OCI-LY1 (cell line): Measurements from ENCODE around the gene TPSAB1.
"Not testable (repeated sequence)": the region's sequence is repeated elsewhere in the genome, so short reads cannot be mapped to it uniquely, and the experiment has no call there.

ENCODE experiments used
- H2AFZ ChIP-seq: fragments of 200-600 bp; sonication (generic), shearing (Covaris generic); 2 replicates; pipeline ENCODE4 v1.6.0; 2014; ENCODE audit warnings: antibody characterized with exemption, mild to moderate bottlenecking, low read length
- H3F3A ChIP-seq: fragments of 200-600 bp; sonication (generic), shearing (Covaris generic); 2 replicates; pipeline ENCODE4 v1.6.0; 2014; ENCODE audit warnings: mild to moderate bottlenecking, antibody characterized with exemption, low read length, moderate library complexity; ENCODE audit not compliant: insufficient read depth
- H3K27ac ChIP-seq: fragments of 200-600 bp; sonication (generic); 2 replicates; pipeline ENCODE4 v1.5.1; 2014; ENCODE audit warnings: low read length, mixed run types, mild to moderate bottlenecking, low read depth; ENCODE audit not compliant: poor library complexity, severe bottlenecking
- H3K27me3 ChIP-seq: fragments of 200-600 bp; sonication (generic); 2 replicates; pipeline ENCODE4 v1.6.0; 2014; ENCODE audit warnings: antibody characterized with exemption, mild to moderate bottlenecking, low read length, moderate library complexity; ENCODE audit not compliant: insufficient read depth
- H3K36me3 ChIP-seq: fragments of 200-600 bp; sonication (generic); 2 replicates; pipeline ENCODE4 v1.6.1; 2014; ENCODE audit warnings: mild to moderate bottlenecking, antibody characterized with exemption, low read length, moderate library complexity, mixed read lengths; ENCODE audit not compliant: insufficient read depth
- H3K4me1 ChIP-seq: fragments of 200-600 bp; sonication (generic); 2 replicates; pipeline ENCODE4 v1.5.1; 2014; ENCODE audit warnings: mild to moderate bottlenecking, low read length, moderate library complexity; ENCODE audit not compliant: insufficient read depth, severe bottlenecking
- H3K4me2 ChIP-seq: fragments of 200-600 bp; sonication (generic), shearing (Covaris generic); 2 replicates; pipeline ENCODE4 v1.6.1; 2014; ENCODE audit warnings: low read length
- H3K4me3 ChIP-seq: fragments of 200-600 bp; sonication (generic); 2 replicates; pipeline ENCODE4 v1.5.1; 2014; ENCODE audit warnings: low read length, low read depth, mild to moderate bottlenecking, mixed read lengths; ENCODE audit not compliant: poor library complexity, severe bottlenecking
- H3K79me2 ChIP-seq: fragments of 200-600 bp; shearing (Covaris generic); 2 replicates; pipeline ENCODE4 v1.6.1; 2016; ENCODE audit warnings: mixed run types, low read length, mixed read lengths; ENCODE audit not compliant: insufficient read depth
- H3K9ac ChIP-seq: fragments of 200-600 bp; sonication (generic), shearing (Covaris generic); 2 replicates; pipeline ENCODE4 v1.6.1; 2014; ENCODE audit warnings: mild to moderate bottlenecking, low read length, mixed read lengths
- H3K9me2 ChIP-seq: fragments of 200-600 bp; sonication (generic), shearing (Covaris generic); 2 replicates; pipeline ENCODE4 v1.6.1; 2014; ENCODE audit warnings: low read depth, mild to moderate bottlenecking, low read length, mixed read lengths
- H3K9me3 ChIP-seq: fragments of 200-600 bp; shearing (Covaris generic); 2 replicates; pipeline ENCODE4 v1.6.1; 2014; ENCODE audit warnings: low read length, mixed read lengths
- H4K20me1 ChIP-seq: fragments of 200-600 bp; sonication (generic), shearing (Covaris generic); 2 replicates; pipeline ENCODE4 v1.6.0; 2016; ENCODE audit warnings: mild to moderate bottlenecking, low read length; ENCODE audit not compliant: insufficient read depth
- EZH2 ChIP-seq: fragments of 200-600 bp; sonication (generic), shearing (Covaris generic); IDR thresholded peaks from 2 replicates; pipeline ENCODE4 v1.8.0; 2017; ENCODE audit warnings: borderline replicate concordance, mixed run types, mild to moderate bottlenecking, antibody characterized with exemption, low read length, moderate library complexity, mixed read lengths
- TF ChIP-seq, protein P1 (sequence below): fragments of 200-600 bp; sonication (generic), shearing (Covaris generic); IDR thresholded peaks from 2 replicates; pipeline ENCODE4 v1.5.1; 2017; ENCODE audit warnings: mild to moderate bottlenecking, antibody characterized with exemption, low read length, moderate library complexity, mixed read lengths

TPSAB1 gene

DNA sequence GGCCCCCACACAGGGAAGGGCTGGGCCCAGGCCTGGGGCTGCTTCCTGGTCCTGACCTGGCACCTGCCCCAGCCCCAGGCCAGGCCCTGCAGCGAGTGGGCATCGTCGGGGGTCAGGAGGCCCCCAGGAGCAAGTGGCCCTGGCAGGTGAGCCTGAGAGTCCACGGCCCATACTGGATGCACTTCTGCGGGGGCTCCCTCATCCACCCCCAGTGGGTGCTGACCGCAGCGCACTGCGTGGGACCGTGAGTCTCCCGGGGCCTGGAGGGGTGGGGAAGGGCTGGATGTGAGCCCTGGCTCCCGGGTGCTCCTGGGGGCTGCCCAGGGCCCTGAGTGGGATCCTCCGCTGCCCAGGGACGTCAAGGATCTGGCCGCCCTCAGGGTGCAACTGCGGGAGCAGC lies 576 bp downstream of the TPSAB1 start:
- H3K9me3 ChIP-seq, H3K27me3 ChIP-seq, H3K4me2 ChIP-seq, H4K20me1 ChIP-seq, H3K9ac ChIP-seq, H3F3A ChIP-seq, H3K4me1 ChIP-seq, H3K4me3 ChIP-seq, H3K79me2 ChIP-seq, H3K27ac ChIP-seq, H3K9me2 ChIP-seq, H3K36me3 ChIP-seq, H2AFZ ChIP-seq: not testable (repeated sequence)

DNA sequence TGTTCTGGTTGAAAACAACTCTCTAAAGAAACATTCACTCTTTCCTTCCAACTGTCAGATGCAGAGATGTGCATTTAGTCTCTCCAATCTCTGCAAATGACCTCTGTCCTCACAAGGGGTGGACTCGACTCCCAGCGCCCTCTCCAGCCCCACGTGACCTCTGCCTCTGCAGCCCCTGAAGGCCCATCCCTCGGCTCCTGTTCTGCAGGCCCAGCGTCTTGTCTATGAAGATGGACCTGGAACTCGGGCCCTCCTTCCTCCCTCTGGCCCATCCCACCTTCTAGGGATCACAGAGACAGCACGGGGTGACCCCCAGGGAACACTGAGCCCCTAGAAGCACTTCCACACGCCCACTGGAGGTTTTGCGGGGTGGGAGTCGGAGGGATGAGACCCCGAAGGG lies 2.9 kb downstream of the TPSAB1 start:
- H3F3A ChIP-seq, H3K4me1 ChIP-seq, H3K36me3 ChIP-seq, H3K79me2 ChIP-seq, H4K20me1 ChIP-seq, H3K27me3 ChIP-seq, H3K9me2 ChIP-seq, H2AFZ ChIP-seq, H3K4me2 ChIP-seq, H3K27ac ChIP-seq, H3K4me3 ChIP-seq, H3K9ac ChIP-seq, H3K9me3 ChIP-seq: not testable (repeated sequence)

DNA sequence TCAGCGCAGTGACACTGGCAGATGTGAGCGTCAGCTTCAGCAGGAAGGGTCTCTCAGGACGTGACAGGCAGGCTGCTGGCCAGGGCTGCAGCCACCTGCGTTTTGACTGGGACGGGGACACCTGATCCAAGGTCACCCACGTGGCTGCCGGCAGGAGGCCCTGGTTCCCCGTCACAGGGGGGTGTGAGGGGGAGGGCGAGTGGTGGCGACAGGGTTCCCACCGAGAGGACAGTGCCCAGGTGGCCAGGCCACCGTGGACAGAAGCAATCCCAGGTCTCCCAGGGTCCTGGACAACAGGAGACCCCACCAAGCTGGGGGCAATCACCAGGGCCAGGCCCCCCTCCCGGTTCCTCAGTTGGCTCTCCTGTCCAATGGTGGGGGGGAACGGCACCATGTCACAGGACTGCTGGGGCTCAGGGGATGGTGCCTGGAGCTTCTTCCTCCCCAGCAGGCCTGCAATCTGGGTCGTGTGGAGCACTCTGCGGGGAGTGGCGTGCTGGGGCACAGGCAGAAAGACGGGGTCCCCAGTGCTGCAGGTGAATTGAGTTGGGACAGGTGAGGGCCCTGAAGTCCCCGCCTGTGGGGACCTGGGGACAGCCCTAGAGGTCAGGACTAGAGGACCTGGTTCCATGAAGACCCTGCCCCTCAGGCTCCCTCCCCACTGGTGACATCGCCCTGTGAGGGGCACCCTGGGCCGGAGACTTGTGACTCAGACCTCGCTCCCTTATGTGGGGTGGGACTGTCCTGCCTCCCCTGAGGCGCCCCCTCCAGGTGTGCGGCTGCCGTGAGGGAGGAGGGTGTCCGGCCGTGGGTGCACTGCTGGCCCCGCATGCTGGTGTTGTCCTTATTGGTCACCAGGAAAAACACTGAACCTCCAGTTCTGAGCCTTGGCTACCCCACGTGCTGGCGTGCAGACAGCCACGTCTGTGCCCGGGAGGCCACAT lies 3.7 kb downstream of the TPSAB1 start:
- not testable (repeated sequence) for H2AFZ ChIP-seq, H3K9me3 ChIP-seq, H3K79me2 ChIP-seq, H3K9ac ChIP-seq, H3F3A ChIP-seq, H3K4me2 ChIP-seq, H3K36me3 ChIP-seq, H3K4me3 ChIP-seq, H3K9me2 ChIP-seq, H4K20me1 ChIP-seq, H3K27ac ChIP-seq, H3K4me1 ChIP-seq, H3K27me3 ChIP-seq

DNA sequence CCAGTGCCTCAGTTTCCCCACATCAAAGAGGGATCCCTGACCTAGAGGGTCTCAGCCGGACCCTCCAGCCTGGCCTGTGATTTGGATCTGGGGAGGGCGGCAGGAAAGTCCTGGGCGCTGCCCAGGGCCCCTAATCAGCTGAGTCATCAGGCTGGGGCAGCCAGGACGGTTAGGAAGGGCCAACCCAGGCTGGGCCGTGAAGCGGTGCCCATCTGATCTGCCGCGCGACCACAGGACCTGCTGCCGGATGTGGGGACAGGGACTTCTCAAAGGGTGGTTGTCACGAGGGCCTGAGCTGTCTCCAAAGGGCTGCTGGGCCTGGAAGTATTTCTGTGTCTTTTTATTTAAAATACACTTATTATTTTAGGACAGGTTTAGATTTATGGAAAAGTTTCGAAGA lies 4.4 kb downstream of the TPSAB1 start:
- H3K4me3 ChIP-seq, result no peak overlapping the region
- no peak overlapping the region for H3K27ac ChIP-seq
- H3K9ac ChIP-seq, result no peak overlapping the region
- no peaks in the 10 kb centered on the region for H3K36me3 ChIP-seq
- H3K9me3 ChIP-seq, result no peaks in the 10 kb centered on the region
- TF ChIP-seq, protein P1, sequence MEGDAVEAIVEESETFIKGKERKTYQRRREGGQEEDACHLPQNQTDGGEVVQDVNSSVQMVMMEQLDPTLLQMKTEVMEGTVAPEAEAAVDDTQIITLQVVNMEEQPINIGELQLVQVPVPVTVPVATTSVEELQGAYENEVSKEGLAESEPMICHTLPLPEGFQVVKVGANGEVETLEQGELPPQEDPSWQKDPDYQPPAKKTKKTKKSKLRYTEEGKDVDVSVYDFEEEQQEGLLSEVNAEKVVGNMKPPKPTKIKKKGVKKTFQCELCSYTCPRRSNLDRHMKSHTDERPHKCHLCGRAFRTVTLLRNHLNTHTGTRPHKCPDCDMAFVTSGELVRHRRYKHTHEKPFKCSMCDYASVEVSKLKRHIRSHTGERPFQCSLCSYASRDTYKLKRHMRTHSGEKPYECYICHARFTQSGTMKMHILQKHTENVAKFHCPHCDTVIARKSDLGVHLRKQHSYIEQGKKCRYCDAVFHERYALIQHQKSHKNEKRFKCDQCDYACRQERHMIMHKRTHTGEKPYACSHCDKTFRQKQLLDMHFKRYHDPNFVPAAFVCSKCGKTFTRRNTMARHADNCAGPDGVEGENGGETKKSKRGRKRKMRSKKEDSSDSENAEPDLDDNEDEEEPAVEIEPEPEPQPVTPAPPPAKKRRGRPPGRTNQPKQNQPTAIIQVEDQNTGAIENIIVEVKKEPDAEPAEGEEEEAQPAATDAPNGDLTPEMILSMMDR, result no peak
- TF ChIP-seq EZH2, result no peak
- no peaks in the 10 kb centered on the region for H4K20me1 ChIP-seq
- H3K4me1 ChIP-seq, result no peaks in the 10 kb centered on the region
- no peaks in the 10 kb centered on the region for H3K79me2 ChIP-seq
- H3F3A ChIP-seq, result no peaks in the 10 kb centered on the region
- no peak overlapping the region for H2AFZ ChIP-seq
- H3K4me2 ChIP-seq, result no peak overlapping the region
- no peaks in the 10 kb centered on the region; the same call in 1 of the 2 replicates for H3K27me3 ChIP-seq
- no peaks in the 10 kb centered on the region for H3K9me2 ChIP-seq
